GM12878 (cell line): ENCODE data around the gene ELAVL2. TPM values are rescaled to one million over a fixed set of nuclear protein-coding genes. Genes with fewer than 3 reads are reported as not detected.

Source experiments
- ATAC-seq: fragments of 200-7000 bp; cut with Tn5 transposase; 3 replicates; pipeline ENCODE4 v1.9.1; 2020; ENCODE audit warnings: mild to moderate bottlenecking, moderate library complexity
- BruUV-seq: library from RNA; stranded (reverse); fragments of 400-500 nt; replicated peaks from 2 replicates; lab custom pipeline; 2021; lab: Mats Ljungman, UMichigan
- CTCF ChIA-PET: fragments of 300-600 bp; sonication (Branson Sonifier 250); formaldehyde crosslinking; extraction: SDS; loops from one replicate; lab custom pipeline; 2021; ENCODE audit warnings: inconsistent platforms; lab: Yijun Ruan, JAX
- POLR2A ChIA-PET: fragments of 350-600 bp; formaldehyde crosslinking; extraction: SDS; loops from one replicate; lab custom pipeline; 2021; ENCODE audit warnings: inconsistent platforms; lab: Charles Lee
- RAD21 ChIA-PET: fragments of 300-600 bp; sonication (Branson Sonifier 250); formaldehyde crosslinking; loops from one replicate; lab custom pipeline; 2023; ENCODE audit warnings: antibody characterized with exemption; ENCODE audit not compliant: unreplicated experiment; lab: Charles Lee
- SMC1A ChIA-PET: fragments of 300-600 bp; sonication (Branson Sonifier 250); formaldehyde crosslinking; loops from one replicate; lab custom pipeline; 2023; ENCODE audit not compliant: unreplicated experiment, uncharacterized antibody; lab: Charles Lee
- DNase-seq: peaks from one replicate; pipeline ENCODE4 v3.0.0-alpha.2; 2011; ENCODE audit warnings: low read depth, low spot score
- FAIRE-seq: peaks from 3 replicates; lab custom pipeline; 2011; peaks lifted over from hg19 to GRCh38; lab: Jason Lieb, UNC
- H2AFZ ChIP-seq: 2 replicates; pipeline ENCODE4 v1.6.0; 2011; ENCODE audit warnings: low read depth, low read length, control low read depth; ENCODE audit not compliant: control insufficient read depth
- H3K27ac ChIP-seq: 2 replicates; pipeline ENCODE4 v1.5.1; 2011; ENCODE audit warnings: control low read depth; ENCODE audit not compliant: control insufficient read depth, insufficient read depth
- H3K27me3 ChIP-seq, 2 experiments: replicated peaks in 1 of 2; 2 replicates each; pipeline versions ENCODE4 v1.6.0 to v1.6.1; 2011; ENCODE audit warnings: low read length in 1 of 2; ENCODE audit not compliant: control insufficient read depth in 2 of 2, insufficient read depth in 2 of 2
- H3K36me3 ChIP-seq, 2 experiments: 2 replicates each; pipeline ENCODE4 v1.5.1; 2011; ENCODE audit warnings: low read length in 1 of 2; ENCODE audit not compliant: control insufficient read depth in 2 of 2, insufficient read depth in 2 of 2
- H3K4me1 ChIP-seq: 2 replicates; pipeline ENCODE4 v1.6.1; 2011; ENCODE audit warnings: mild to moderate bottlenecking, low read length, moderate library complexity, mixed read lengths; ENCODE audit not compliant: control insufficient read depth, insufficient read depth
- H3K4me2 ChIP-seq: 2 replicates; pipeline ENCODE4 v1.6.0; 2011; ENCODE audit warnings: control low read depth; ENCODE audit not compliant: control insufficient read depth, insufficient read depth
- H3K4me3 ChIP-seq: fragments of 200-600 bp; sonication (generic); 2 replicates; pipeline ENCODE4 v1.5.1; 2016
- H3K79me2 ChIP-seq: 2 replicates; pipeline ENCODE4 v1.6.0; 2011; ENCODE audit warnings: low read length; ENCODE audit not compliant: control insufficient read depth, insufficient read depth
- H3K9ac ChIP-seq: 2 replicates; pipeline ENCODE4 v1.8.0; 2011; ENCODE audit warnings: low read length, control low read depth, mixed read lengths; ENCODE audit not compliant: control insufficient read depth, insufficient read depth
- H3K9me3 ChIP-seq: replicated peaks from 3 replicates; pipeline ENCODE4 v1.5.1; 2011; ENCODE audit warnings: mild to moderate bottlenecking, low read length; ENCODE audit not compliant: control insufficient read depth, insufficient read depth
- H4K20me1 ChIP-seq: 2 replicates; pipeline ENCODE4 v1.6.0; 2011; ENCODE audit not compliant: control insufficient read depth, insufficient read depth
- ASH2L ChIP-seq: fragments of 300-600, 200-600 bp; sonication (generic); IDR thresholded peaks from 2 replicates; pipeline ENCODE4 v1.6.1; 2017; ENCODE audit warnings: low read depth, mild to moderate bottlenecking, borderline replicate concordance
- EP300 ChIP-seq, 2 experiments: fragments of 150-350 bp in 1 of 2; IDR thresholded peaks; 2 replicates each; pipeline ENCODE4 v1.6.1; 2011 to 2012; ENCODE audit warnings: low read depth in 2 of 2, low read length in 2 of 2, borderline replicate concordance in 1 of 2, improper control_type of control experiment in 1 of 2, inconsistent platforms in 1 of 2; ENCODE audit not compliant: control insufficient read depth in 1 of 2
- FOS ChIP-seq: IDR thresholded peaks from 3 replicates; pipeline ENCODE4 v1.6.1; 2011; ENCODE audit warnings: borderline replicate concordance; ENCODE audit not compliant: insufficient read length; ENCODE audit errors: extremely low read depth
- HDAC6 ChIP-seq: fragments of 200-600 bp; sonication (generic); IDR thresholded peaks from one replicate; pipeline ENCODE4 v1.8.0; 2017; ENCODE audit warnings: antibody characterized with exemption; ENCODE audit not compliant: unreplicated experiment
- NRF1 ChIP-seq: conservative IDR thresholded peaks from 2 replicates; pipeline ENCODE4 v1.6.1; 2011; ENCODE audit warnings: mild to moderate bottlenecking, low read depth, low read length, improper control_type of control experiment
- TAF1 ChIP-seq: IDR thresholded peaks from 2 replicates; pipeline ENCODE4 v1.6.1; 2011; ENCODE audit warnings: mild to moderate bottlenecking, low read depth, low read length, borderline replicate concordance
- ZBTB40 ChIP-seq: fragments of 450-650 bp; IDR thresholded peaks from 2 replicates; pipeline ENCODE4 v1.6.1; 2016; ENCODE audit warnings: mild to moderate bottlenecking, moderate library complexity, borderline replicate concordance
- in situ Hi-C: fragments of 300-500 bp; cut with MboI; formaldehyde crosslinking; loops from 9 replicates; pipeline ENCODE4 v1.14.3; 2018; ENCODE audit warnings: mixed read lengths
- intact Hi-C: fragments of 100-400 bp; cut with micrococcal nuclease; formaldehyde crosslinking; loops from one replicate; pipeline ENCODE4 v1.14.2; 2022; ENCODE audit not compliant: unreplicated experiment
- polyA plus RNA-seq, 11 experiments: library from polyadenylated mRNA; depleted of rRNA in 4 of 11; unstranded in 6 of 11; stranded (reverse) in 5 of 11; fragments of >200 nt; fragmentation: Nextera tagmentation in 4 of 11; fragmentation: Illumina TruSeq in 1 of 11; extraction: Ambion mirVana in 4 of 11; extraction: Trizol in 1 of 11; gene quantifications; 1 replicate in 1 of 11; 2 replicates in 10 of 11; pipeline versions ENCODE4 v1.2.1 to v1.2.3, GENCODE V29; 2011 to 2016; ENCODE audit warnings: inconsistent platforms in 2 of 11, missing spikeins in 2 of 11, low read depth in 1 of 11
- total RNA-seq, 4 experiments: library from RNA; depleted of rRNA in 3 of 4; stranded (reverse); fragments of >200 nt in 3 of 4; fragmentation: Illumina TruSeq in 1 of 4; extraction: Trizol in 1 of 4; gene quantifications; 2 replicates each; pipeline versions ENCODE4 v1.2.1 to v1.2.3, GENCODE V29; 2013 to 2021

The ELAVL2 gene
- total and polyA plus RNA-seq, 10 of the 15 experiments (the other 5 are each of a cell fraction or from before 2014, with no cell fraction given): 0.24 to 2.6 (median 0.76) TPM

GRCh38 chr9:23799521-23799920 lies 26.5 kb downstream of the ELAVL2 start:
- H3K27me3 ChIP-seq: no peaks in the 10 kb centered on the region
- RAD21 ChIA-PET: interaction anchor here (0.8 to 2.0 kb wide), 3 partner anchors 13 to 113 kb away, joined by 3 to 4 read pairs (median 3); no protein-coding TSS in a partner anchor
- BruUV-seq: no TSS peak
- H3K27ac ChIP-seq: no peak overlapping the region
- no peak overlapping the region for H3K4me3 ChIP-seq
- no peak overlapping the region for H3K4me2 ChIP-seq
- FAIRE-seq (no peak), DNase-seq (no peak), ATAC-seq (no peak)
- H3K9me3 ChIP-seq: no peaks in the 10 kb centered on the region
- TF ChIP-seq ASH2L (no peak), TAF1 (no peak), EP300 (IDR thresholded peaks at IDR 0.05; ENCODE audit: borderline replicate concordance in 1 of 2, control insufficient read depth in 1 of 2, low read depth in 2 of 2, low read length in 2 of 2) (no peak), HDAC6 (no peak), FOS (no peak), NRF1 (no peak), ZBTB40 (no peak)
- SMC1A ChIA-PET: interaction anchor here (0.8 to 1.5 kb wide), 3 partner anchors 12 to 54 kb away, joined by 3 to 6 read pairs (median 4); no protein-coding TSS in a partner anchor
- H4K20me1 ChIP-seq: no peaks in the 10 kb centered on the region
- H3K36me3 ChIP-seq: no peaks in the 10 kb centered on the region
- H3K9ac ChIP-seq: no peak overlapping the region
- POLR2A ChIA-PET: no interaction called here
- CTCF ChIA-PET: interaction anchor here (1.2 to 1.4 kb wide), 2 partner anchors 13 to 30 kb away, joined by 3 to 4 read pairs; no protein-coding TSS in a partner anchor
- no peaks in the 10 kb centered on the region for H3K79me2 ChIP-seq
- intact Hi-C loops: no loop called here
- in situ Hi-C loops: no loop called here
- H3K4me1 ChIP-seq: no peaks in the 10 kb centered on the region
- H2AFZ ChIP-seq: no peak overlapping the region
